GM19240 (cell line): ENCODE measurements around the gene MOGAT3.
"Not testable (repeated sequence)": the region's sequence is repeated elsewhere in the genome, so short reads cannot be mapped to it uniquely, and the experiment has no call there.

ENCODE experiments used
- DNase-seq: peaks from one replicate; pipeline ENCODE4 v3.0.0; 2011; ENCODE audit warnings: low spot score; ENCODE audit not compliant: insufficient read length

The MOGAT3 gene

DNA sequence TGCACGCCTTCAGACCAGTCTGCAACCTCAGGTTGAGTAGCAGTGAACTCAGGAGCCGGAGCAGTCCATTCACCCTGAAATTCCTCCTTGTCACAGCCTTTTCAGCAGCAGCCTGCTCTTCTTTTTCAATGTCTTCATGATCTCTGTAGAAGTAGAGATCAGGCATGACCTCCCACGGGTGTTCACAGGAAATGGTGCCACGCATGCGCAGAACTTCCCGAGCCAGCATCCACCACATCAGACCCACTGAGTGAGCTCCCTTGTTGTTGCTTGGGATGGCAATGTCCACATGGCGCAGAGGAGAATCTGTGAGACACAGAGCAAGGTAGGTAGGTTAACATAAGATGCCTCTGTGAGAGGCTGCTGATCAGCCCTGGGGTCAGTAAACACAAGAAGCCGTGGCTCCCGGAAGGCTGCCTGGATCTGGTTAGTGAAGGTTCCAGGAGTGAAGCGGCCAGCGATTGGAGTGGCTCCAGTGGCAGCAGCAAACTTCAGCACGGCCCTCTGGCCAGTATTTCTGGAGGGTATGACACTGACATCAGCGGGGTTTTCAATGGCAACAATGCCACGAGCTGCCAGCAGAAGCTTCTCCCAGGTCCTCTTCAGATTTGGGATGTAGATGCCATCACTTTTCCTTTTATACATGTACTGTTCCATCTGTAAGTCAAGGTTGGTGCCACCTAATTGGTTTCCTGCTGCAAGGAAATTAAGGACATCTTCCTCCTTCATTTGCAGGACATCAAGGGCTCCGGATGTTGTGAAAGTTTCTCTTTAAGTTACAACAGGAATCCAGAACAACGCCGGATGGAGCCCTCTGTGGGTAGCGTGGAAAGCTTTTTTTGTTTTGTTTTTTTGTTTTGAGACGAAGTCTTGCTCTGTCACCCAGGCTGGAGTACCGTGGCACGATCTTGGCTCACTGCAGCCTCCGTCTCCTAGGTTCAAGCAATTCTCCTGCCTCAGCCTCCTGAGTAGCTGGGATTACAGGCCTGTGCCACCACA, 3.2 kb upstream of the MOGAT3 start:
- DNase-seq: not testable (repeated sequence)

DNA sequence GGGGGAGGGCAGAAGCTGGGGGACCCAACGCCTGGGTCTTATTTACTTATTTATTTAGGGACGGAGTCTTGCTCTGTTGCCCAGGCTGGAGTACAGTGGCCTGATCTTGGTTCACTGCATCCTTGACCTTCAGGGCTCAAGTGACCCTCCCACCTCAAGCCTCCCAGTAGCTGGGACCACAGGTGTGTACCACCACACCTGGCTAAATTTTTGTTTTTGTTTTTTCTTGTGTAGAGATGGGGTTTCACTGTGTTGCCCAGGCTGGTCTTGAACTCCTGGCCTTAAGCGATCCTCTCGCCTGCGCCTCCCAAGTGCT, 1.7 kb upstream of the MOGAT3 start:
- no peak for DNase-seq

- DNase-seq: no peak
These were observed 1.1 kb upstream of the MOGAT3 start for GRCh38 chr7:101201695-101202602.

GRCh38 chr7:101200504-101200861, 353 bp downstream of the MOGAT3 start:
- no peak for DNase-seq

DNA sequence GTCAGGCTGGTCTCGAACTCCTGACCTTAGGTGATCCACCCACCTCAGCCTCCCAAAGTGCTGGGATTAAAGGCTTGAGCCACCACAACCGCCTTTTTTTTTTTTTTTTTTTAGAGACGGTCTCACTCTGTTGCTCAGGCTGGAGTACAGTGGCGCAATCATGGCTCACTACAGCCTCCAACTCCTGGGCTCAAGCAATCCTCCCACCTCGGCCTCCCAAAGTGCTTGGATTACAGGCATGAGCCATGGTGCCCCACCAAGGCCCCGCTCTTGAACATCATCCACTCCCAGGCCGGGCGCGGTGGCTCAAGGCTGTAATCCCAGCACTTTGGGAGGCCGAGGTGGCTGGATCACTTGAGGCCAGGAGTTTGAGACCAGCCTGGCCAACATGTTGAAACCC, 1.3 kb downstream of the MOGAT3 start:
- not testable (repeated sequence) for DNase-seq

DNA sequence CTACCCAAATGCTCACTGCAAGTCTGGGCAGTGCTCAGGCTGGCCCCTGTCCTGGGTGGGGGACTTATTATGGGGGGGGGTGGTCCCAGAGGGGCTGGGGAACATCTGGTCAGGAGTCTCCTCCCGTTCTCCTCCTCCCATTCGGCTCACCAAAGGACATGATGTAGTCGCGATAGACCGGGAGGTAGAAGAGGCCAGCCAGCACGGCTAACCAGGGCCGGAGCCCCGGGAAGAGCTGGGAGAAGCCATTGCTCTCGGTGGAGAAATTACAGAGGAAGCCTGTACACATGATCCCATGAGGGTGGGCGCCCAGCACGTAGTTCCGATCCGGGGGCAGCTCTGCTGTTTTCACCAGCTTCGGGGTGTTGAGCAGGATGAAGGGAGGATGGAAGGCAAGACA, 2.4 kb downstream of the MOGAT3 start:
- DNase-seq: no peak

GRCh38 chr7:101197991-101198390, 2.8 kb downstream of the MOGAT3 start:
- DNase-seq: no peak

- no peak for DNase-seq
These were observed 5.0 kb downstream of the MOGAT3 start for GRCh38 chr7:101195884-101196283.

DNA sequence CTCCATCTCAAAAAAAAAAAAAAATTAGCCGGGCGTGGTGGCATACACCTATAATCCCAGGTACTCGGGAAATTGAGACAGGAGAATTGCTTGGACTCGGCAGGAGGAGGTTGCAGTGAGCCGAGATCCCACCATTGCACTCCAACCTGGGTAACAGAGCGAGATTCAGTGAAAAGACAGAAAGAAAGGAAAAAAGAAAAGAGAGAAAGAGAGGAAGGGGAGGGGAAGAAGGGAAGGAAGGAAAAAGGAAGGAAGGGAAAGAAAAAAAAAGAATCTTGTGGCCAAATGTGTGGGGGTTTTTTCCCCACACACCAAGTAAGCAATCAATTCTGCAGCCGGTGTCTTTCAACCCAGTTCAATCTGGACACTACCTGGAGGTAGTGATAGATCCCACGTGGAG, 11.7 kb downstream of the MOGAT3 start:
- no peak for DNase-seq

DNA sequence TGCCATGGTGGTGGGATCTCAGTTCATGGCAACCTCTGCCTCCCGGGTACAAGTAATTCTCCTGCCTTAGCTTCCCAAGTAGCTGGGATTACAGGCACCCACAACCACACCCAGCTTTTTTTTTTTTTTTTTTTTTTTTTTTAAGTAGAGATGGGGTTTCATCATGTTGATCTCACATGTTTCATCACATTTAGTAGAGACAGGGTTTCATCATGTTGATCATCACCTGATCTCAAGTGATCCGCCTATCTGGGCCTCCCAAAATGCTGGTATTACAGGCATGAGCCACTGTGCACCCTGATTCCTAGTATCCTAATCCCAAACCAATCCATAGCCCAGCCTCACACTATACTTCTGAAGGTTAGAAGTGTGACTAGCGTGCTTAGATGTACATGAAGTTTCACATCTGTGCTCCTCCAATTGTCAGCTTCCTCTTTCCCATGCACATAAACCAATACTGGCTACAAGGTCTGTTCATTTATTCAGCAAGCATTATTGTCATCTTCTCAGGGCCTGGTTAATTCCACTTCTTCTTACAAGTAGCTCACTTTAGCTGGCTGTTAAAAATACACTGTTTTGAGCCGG, 13.9 kb downstream of the MOGAT3 start:
- DNase-seq: no peak

DNA sequence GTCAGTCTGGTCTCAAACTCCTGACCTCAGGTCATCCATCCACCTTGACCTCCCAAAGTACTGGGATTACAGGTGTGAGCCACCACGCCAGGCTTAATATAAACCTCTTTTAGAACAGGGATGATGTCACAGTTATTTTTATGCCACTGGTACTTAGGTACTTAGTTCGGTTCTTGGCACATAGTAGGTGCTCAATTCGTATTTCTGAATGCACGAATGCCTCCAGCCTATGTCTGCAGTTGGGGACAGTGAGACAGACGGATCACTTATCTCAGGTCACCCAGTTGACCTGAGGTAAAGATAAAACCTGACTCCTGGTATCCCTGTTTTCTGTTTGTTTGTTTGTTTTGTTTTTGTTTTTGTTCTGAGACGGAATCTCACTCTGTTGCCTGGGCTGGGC, 14.6 kb downstream of the MOGAT3 start:
- no peak for DNase-seq

- no peak for DNase-seq
These were observed 15.5 kb downstream of the MOGAT3 start for GRCh38 chr7:101185258-101185839.

GRCh38 chr7:101180130-101180755, 20.6 kb downstream of the MOGAT3 start, which contains the start of gene NAT16:
NAT16 (minus strand) TSS chr7:101180293; CDS start chr7:101174807, 5,486 bp downstream.
- no peak for DNase-seq

DNA sequence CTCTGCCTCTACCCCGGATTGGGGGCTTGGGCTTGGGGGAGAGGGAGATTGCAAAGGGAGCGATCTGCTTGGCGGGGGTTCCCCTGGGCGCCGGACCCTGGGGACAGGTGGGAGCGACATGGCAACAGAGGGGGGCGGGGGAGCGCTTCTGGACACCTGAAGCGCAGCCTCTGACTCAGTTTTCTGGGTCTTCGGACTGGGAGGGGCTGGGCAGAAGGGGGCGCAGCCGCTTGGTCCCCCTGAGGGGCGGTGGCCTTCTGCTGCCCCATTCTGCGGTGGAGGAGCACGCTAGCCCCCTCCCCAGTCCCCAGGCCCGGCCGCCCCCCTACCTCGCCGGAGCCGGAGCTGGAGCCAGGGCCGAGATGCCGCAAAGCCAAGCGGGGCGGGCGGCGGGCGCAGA, 21.1 kb downstream of the MOGAT3 start:
- no peak for DNase-seq

- no peak for DNase-seq
These were observed 21.7 kb downstream of the MOGAT3 start for GRCh38 chr7:101179117-101179516.

GRCh38 chr7:101177644-101178043, 23.2 kb downstream of the MOGAT3 start:
- no peak for DNase-seq

GRCh38 chr7:101175664-101176063, 25.2 kb downstream of the MOGAT3 start:
- no peak for DNase-seq

GRCh38 chr7:101174322-101174854, 26.4 kb downstream of the MOGAT3 start:
- no peak for DNase-seq

DNA sequence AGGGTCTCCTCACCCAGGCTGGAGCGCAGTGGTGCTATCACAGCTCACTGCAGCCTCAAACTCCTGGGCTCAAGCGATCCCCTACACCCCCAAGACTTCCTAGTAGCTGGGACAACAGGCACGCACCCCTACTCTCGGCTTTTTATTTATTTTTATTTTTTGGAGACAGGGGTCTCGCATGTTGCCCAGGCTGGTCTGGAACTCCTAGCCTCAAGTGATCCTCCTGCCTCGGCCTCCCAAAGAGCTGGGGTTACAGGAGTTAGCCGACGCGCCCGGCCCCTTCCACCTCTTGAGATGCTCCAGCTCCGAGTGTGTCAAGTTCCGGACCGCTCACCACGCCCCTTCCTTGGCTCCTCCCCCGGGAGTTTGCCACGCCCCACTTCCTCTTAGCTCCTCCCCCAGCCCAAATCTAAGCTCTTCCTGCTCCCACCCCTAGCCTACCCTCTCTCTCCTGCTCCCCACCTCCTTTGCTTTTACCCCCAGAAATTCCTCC, 27.0 kb downstream of the MOGAT3 start:
- DNase-seq: peak; percentile 73
